Activated CD8-positive, alpha-beta memory T cell treated with anti-CD3 and anti-CD28 coated beads, Interleukin-2, amount 50 U/mL, for 1 hour (primary cell): Measurements from ENCODE around the gene TYR.
"Not testable (repeated sequence)": the region's sequence is repeated elsewhere in the genome, so short reads cannot be mapped to it uniquely, and the experiment has no call there.

Experiments
- DNase-seq: peaks from one replicate; pipeline ENCODE4 v3.0.0-alpha.2; 2020; ENCODE audit errors: extremely low read depth

The TYR gene

DNA sequence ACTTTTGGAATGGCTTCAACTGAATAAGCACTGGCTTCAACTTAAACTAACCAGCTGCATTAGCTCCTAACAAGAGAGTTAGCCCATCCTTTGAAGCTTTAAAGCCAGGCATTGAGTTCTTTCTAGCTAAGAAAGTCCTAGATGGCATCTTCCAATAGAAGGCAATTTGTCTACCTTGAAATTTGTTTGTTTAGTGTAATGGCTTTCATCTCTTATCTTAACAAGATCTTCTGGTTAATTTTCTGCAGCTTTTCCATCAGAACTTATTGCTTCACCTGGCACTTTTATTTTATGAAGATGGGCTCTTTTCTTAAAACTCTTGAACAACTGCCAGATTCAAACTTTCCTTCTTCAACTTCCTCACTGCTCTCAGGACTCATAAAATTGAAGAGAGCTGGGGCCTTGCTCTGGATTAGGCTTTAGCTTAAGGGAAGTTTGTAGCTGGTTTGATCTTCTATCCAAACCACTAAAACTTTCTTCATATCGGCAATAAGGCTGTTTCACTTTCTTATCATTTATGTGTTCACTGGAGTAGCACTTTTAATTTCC, 94.9 kb downstream of the TYR start:
- DNase-seq: not testable (repeated sequence)

GRCh38 chr11:89273220-89273619, 95.5 kb downstream of the TYR start:
- not testable (repeated sequence) for DNase-seq

DNA sequence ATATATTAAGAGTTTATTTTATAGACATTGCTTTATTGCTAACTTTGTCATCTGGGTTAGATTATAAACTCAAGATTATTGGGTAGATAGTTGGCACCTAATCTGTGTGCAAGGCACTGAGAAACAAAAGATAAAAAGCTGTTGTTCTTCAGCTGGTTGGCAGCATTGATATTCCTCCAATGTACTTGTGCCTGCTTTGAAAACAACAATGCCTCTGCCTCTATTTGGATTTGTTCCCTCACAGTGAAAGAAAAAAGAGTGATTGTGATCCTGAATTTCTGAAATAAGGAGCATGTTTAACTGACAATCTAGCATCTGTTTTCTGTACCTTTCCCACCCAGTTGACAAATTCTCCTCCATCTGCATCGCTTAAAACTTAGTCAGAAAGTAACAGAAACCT, 98.3 kb downstream of the TYR start:
- no peak for DNase-seq

- DNase-seq: no peak
These were observed 101.5 kb downstream of the TYR start for GRCh38 chr11:89279176-89279575.

DNA sequence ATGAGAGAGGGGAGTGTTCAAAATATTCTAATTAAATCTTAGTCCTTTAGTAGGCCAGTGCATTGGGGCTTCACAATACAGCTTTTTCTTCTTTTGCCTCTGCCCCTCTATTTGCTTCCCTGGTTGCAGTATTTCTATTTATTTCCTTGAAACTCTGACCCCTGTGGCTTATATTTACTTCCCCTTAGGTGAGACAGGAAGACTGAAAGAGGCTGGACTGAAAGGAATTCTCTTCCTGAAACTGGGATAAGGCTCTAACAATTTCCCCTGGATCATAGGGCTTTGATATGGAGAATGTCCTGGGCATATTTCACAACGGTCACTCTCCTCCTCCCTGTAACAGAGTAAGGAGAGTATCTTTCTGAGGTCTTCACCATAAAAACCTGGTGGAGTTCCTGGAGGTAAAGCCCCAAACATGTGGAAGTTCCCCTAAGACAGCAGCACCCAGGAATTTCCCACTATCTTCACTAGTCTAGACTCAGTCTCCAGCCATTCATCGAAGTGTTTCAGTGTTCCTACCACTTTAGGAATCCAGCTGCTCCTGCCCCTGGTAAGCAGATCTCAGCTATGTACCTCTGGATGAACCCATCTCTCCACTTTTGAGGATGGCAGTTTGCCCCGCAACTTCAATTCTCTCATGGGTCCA, 103.5 kb downstream of the TYR start:
- not testable (repeated sequence) for DNase-seq

DNA sequence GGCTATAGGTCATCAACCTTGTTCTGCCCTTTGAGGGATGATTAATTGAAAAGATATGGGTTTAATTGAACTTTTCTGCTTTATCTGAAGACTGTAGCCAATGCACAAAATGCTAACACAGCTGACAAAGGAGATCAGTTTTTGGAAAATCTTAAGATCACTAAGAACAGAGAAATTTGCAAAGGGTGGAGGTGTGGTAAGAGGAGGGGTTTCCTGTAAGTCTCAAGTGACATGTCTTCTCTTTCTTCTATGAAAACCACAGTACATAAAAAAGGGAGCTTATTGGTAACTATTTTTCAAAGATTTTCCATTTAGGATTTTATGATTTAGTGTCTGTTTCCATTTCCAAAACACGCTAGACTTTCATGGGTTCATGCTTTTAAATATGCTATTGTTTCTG, 108.9 kb downstream of the TYR start:
- not testable (repeated sequence) for DNase-seq

- not testable (repeated sequence) for DNase-seq
These were observed 110.3 kb downstream of the TYR start for GRCh38 chr11:89288004-89288403.

DNA sequence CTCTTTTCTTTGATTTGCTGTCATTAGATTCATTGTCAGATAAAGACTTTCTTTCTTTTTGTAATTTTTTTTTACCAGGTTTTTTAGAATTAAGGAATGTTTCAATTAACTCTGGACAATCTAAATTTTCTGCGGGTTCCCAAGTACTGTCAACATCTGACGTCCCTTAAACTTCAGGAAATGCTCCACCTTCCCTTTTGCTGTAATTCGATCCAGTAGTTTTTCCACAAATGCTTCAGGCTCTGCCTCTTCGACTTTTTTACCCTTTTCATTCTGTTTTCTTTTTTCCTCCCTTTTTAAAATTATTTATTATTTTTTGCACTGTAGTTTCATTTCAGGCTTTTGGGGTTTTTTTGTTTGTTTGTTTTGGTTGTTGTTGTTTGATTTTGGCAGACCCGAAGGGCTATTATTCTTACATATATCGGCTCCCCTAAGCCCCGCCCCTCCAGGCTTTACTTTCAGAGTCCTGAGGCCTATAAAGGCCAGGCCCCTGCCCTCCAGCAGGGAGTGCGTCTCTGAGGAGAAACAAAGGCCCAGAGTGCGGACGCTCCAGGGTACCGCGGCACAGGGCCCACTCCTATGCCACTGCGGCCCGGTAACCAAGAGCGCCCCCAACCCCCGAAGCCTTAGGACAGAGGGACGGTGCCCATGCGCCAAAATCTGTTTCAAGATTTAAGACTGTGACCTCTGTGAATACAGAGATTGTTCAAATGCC, 116.4 kb downstream of the TYR start:
- DNase-seq: no peak

GRCh38 chr11:89295023-89295422, 117.3 kb downstream of the TYR start:
- DNase-seq: not testable (repeated sequence)

DNA sequence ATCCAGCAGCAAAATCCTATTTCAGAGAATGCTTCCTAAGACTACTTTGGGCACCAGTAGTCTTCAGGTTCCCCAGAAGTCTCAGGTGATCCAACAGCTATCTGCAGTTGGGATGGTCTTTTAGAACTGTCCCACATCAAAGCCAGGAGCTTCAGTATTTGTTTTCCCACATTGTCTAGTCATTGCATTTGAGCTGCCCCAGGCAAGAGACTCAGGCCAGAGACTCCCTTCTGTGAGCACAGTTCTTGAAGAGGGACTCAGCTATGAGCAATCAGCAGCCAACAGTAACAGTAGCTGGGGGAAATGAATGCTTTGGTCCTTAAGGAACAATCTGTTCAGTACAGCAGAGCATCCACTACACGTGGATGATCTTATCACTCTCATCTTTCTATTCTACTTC, 125.4 kb downstream of the TYR start:
- DNase-seq: not testable (repeated sequence)

DNA sequence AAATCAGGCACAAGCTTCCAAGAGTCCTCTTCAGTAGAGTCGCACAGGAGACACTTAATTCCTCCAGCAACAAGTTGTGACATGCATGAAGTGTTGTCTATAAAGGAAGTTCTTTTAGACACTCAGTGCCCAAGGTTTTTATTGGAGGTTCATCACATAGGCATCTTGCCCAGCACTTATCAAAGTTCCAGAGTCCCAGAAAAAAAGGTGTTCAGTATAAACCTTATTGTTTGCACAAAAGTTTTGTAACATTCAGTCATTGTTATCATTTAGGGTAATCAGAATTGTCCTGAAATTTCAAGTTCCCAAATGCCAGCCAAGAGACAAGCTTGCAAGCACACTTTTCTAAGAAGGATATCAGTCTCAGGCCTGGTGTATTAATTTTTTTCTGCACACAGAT, 130.6 kb downstream of the TYR start:
- DNase-seq: not testable (repeated sequence)

GRCh38 chr11:89309321-89309985, 131.8 kb downstream of the TYR start:
- not testable (repeated sequence) for DNase-seq

DNA sequence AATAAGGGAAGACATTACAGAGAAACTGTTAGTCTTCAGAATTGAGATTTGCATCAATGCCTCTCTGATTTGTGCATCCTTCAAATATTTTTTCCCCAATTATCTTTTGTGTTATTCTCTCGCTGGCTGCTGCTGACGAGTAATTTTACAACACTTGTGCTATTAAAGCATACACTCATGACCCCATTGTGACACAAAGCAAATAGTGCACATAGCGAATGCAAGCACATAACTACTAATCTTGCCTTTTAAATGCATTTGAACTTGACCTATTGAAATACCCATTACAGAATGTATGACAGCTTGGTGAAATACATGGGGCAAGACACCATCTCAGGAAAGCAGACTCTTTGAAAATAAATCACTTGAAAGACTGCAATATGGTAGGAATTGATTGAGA, 132.9 kb downstream of the TYR start:
- DNase-seq: not testable (repeated sequence)

GRCh38 chr11:89321401-89321800, 143.7 kb downstream of the TYR start:
- no peak for DNase-seq

DNA sequence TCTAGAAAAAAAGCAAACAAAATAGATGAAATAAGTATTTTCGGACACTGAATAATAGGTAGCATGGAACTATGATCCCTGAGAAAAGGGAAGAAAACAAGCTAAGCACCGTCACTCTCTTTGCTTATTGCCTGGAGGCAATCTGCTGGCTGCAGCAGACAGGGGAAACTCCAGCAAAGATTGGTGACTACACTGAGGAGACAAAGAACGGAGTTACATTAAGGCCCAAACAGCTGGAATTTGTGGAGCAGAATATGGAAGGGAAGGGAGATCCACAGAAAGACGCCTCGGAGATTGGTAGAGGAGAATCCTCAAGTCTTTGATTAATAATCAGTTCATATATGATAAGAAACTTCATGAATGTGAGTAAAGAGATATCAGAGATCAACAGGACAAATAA, 150.2 kb downstream of the TYR start:
- no peak for DNase-seq

DNA sequence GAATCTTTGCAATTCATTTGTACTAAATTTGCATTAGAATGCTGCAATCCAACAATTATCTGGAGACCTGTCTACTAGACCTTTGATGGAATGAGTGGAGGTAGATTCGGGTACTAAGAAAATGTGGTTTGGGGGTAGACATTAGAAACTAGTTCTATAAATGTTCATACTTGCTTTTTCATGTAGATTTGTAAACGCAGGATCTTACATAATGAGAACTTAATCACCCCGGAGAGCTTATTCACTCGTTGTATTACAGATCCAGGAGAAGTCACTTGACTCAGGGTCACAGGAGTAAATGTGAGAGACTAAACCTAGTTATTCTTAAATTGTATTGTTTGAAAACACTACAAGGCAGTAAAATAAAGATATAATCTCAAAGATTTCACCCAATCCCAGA, 154.3 kb downstream of the TYR start:
- not testable (repeated sequence) for DNase-seq

DNA sequence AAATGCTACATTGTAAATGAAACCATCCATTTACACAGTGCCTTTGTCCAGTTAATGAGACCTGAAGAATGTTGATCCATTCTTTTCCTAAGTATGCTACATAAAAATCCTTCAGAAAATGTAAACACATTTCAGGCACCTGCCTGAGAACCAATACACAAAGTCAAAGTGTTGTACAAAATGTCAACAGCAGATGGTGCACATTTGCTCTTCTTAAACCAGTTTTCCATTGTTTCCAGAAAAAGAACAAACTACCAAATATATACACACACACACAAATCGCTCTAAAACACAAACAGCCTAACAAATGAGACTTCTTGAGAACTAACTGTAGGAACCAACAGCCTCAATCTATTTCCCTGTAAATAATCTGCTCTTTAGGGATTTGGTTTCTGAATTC, 156.0 kb downstream of the TYR start:
- not testable (repeated sequence) for DNase-seq

- DNase-seq: not testable (repeated sequence)
These were observed 159.5 kb downstream of the TYR start for GRCh38 chr11:89337100-89337650.

DNA sequence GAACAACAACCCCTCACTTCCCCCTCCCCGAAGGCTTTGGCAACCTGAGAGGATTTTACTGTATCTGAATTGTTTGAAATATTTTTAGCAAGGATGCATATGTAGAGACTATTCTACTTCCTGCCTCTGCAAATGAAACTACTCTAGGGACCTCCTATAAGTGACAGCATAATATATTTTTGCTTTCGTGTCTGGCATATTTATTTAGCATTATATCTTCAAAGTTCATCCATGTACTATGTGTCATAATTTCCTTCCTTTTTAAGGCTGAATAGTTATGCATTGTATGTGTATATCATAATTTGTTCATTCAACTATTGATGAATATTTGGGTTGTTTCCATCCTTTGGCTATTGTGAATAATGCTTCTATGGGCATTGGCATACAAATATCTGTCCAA, 160.4 kb downstream of the TYR start:
- not testable (repeated sequence) for DNase-seq

- DNase-seq: not testable (repeated sequence)
These were observed 162.8 kb downstream of the TYR start for GRCh38 chr11:89340450-89340849.

DNA sequence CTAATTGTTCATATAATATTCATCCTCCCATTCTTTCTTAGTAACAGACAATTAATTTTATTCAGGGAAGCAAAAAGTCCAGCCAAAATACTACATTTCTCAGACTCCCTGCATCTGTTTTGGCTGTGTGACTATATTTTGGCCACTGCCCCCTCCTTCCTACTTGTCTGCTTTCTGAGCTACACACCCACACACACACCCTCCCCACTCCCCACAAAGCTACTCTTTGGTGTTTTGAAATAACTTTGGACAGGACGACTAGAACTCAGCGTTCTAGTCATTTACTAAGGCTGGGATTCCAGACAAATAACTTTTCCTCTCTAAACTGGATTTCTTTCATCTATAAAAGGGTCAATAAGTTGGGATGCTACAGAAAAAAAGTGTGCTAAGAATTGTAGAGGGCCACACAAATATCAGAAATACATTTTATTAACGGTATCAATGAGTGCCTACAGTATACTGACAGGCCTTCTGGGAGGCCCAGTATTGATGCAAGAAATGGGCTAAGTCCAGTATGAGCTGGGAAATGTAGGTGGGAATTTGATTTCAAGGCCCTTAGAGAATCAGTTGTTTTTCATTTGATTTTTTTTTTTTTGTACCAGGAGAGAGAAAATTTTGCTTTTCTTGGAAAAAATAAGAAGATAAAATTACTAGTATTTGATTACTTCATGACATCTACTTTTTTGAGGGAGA, 165.4 kb downstream of the TYR start:
- DNase-seq: not testable (repeated sequence)
